ENCODE results near the gene PERM1. TPM values are rescaled to one million over a fixed set of nuclear protein-coding genes. Genes with fewer than 3 reads are reported as not detected.

Gene PERM1
- total and polyA plus RNA-seq, 9 of the 15 experiments (the other 6 are each of a cell fraction or from before 2014, with no cell fraction given) = not detected

DNA sequence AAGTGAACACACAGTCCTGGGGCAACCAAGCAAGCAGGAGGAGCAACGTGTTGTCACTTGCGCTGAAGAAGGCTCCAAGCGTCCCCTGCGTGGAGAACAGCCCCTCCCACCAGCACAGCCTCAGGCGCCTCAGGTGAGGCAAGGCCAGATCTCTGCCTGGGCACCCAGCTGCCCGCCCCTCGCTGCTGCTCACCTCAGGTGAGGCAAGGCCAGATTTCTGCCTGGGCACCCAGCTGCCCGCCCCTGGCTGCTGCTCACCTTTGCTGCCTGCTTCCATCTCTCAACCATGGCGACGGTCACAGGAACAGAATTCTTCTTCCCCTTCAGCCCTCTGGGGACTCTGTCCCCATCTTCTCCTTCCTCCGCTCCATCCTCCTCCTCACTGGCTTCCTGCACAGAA is 25.3 kb downstream of the PERM1 start:
- ChIA-PET POLR2A (interaction anchor here (0.7 kb wide), 1 partner anchor 300 kb away, joined by 3 read pairs; no protein-coding TSS in a partner anchor), CTCF (ENCODE audit: low intra/inter-chr PET ratio) (no interaction called here)
- FAIRE-seq (no peak), ATAC-seq (no peak), DNase-seq (ENCODE audit: extremely low read depth in 1 of 4, low spot score in 3 of 4) (no peak)
- no TSS peak for BruUV-seq (replicated peaks)
- Histone ChIP-seq H3K9me1 (ENCODE audit: control insufficient read depth, insufficient read depth, low read length) (no peaks in the 10 kb centered on the region), H3K27ac (ENCODE audit: extremely low read depth, low read depth, low read length) (no peak overlapping the region), H3K36me3 (ENCODE audit: control insufficient read depth, insufficient read depth, low read length) (peaks cover 66% of the 10 kb centered on the region), H2AFZ (ENCODE audit: low read depth, low read length) (no peak overlapping the region), H3K9ac (ENCODE audit: insufficient read depth in 1 of 2, low read depth in 2 of 2, low read length in 2 of 2) (no peak overlapping the region; a peak in 1 of 4 replicates), H3K79me2 (ENCODE audit: control insufficient read depth, insufficient read depth, low read length) (peaks cover 44% of the 10 kb centered on the region), H3K4me2 (ENCODE audit: insufficient read depth, low read length) (no peak overlapping the region), H3K4me3 (no peak overlapping the region), H3K4me1 (replicated peaks in 1 of 2; ENCODE audit: control insufficient read depth in 2 of 2, insufficient read depth in 2 of 2, low read length in 2 of 2) (peaks cover 11 to 68% of the 10 kb centered on the region in 2 experiments), H3K9me3 (replicated peaks; ENCODE audit: control insufficient read depth, insufficient read depth, low read depth, low read length) (no peaks in the 10 kb centered on the region), H4K20me1 (replicated peaks; ENCODE audit: control insufficient read depth, insufficient read depth, low read length) (peaks cover 7% of the 10 kb centered on the region), H3K27me3 (ENCODE audit: control insufficient read depth in 2 of 2, insufficient read depth in 2 of 2, low read length in 2 of 2) (no peaks in the 10 kb centered on the region)
- TF ChIP-seq RBFOX2 (IDR thresholded peaks at IDR 0.05; ENCODE audit: low read depth, low read length) = peak; percentile 48; the same call in 1 of the 2 replicates
- TF ChIP-seq ARHGAP35 (IDR thresholded peaks at IDR 0.05; ENCODE audit: partially characterized antibody) = no peak
- TF ChIP-seq, protein P1, sequence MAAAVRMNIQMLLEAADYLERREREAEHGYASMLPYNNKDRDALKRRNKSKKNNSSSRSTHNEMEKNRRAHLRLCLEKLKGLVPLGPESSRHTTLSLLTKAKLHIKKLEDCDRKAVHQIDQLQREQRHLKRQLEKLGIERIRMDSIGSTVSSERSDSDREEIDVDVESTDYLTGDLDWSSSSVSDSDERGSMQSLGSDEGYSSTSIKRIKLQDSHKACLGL (CRISPR knock-in tag; IDR thresholded peaks at IDR 0.05; ENCODE audit: borderline replicate concordance, poor library complexity, severe bottlenecking) = no peak
- no peak for TF ChIP-seq SREBF2 (CRISPR knock-in tag; IDR thresholded peaks at IDR 0.05)
- 0 out of 2 replicates have a peak, but pooled peaks have one; percentile 21 for TF ChIP-seq POLR2G (IDR thresholded peaks at IDR 0.05; ENCODE audit: low read depth, low read length)
- TF ChIP-seq PHF21A (IDR thresholded peaks at IDR 0.05; ENCODE audit: borderline replicate concordance, low read depth) = no peak
- TF ChIP-seq FOXJ3 (CRISPR knock-in tag; IDR thresholded peaks at IDR 0.05) = no peak
- TF ChIP-seq RBM22 (IDR thresholded peaks at IDR 0.05; ENCODE audit: low read depth, low read length, poor library complexity, severe bottlenecking) = no peak
- in situ Hi-C loops (cut with MboI) = no loop called here
- intact Hi-C loops (cut with micrococcal nuclease) = no loop called here
- 94% methylated on average over 11 of the region's 11 CpGs for WGBS (ENCODE audit: insufficient coverage, low coverage, missing lambda C conversion rate)

Measured in K562 (cell line).